Fibroblast of peridontal ligament (primary cell): ENCODE measurements around the gene SETD1B.
"Not testable (repeated sequence)": the region's sequence is repeated elsewhere in the genome, so short reads cannot be mapped to it uniquely, and the experiment has no call there.

Experiments
- DNase-seq: peaks from one replicate; pipeline ENCODE4 v3.0.0-alpha.2; 2010; ENCODE audit errors: extremely low read depth

SETD1B gene

DNA sequence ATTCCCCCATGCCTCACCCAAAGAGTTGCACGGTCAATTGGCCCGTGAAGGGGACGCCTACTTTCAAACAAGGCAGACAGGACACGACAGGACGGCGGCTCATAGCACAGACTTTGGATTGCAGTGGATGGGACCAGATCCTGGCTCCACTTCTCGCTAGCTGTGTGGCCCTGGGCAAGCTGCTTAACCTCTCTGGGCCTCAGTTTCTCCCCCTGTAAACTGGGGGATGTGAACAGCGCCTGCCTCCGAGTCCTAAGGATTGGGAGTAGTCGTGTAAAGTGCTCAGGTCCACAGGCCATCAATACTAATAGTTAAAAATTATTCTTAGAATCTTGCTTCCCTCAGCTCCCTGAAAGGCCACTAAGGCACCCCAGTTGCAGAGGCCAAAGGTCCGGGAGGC is 23.4 kb upstream of the SETD1B start:
- DNase-seq: no peak

DNA sequence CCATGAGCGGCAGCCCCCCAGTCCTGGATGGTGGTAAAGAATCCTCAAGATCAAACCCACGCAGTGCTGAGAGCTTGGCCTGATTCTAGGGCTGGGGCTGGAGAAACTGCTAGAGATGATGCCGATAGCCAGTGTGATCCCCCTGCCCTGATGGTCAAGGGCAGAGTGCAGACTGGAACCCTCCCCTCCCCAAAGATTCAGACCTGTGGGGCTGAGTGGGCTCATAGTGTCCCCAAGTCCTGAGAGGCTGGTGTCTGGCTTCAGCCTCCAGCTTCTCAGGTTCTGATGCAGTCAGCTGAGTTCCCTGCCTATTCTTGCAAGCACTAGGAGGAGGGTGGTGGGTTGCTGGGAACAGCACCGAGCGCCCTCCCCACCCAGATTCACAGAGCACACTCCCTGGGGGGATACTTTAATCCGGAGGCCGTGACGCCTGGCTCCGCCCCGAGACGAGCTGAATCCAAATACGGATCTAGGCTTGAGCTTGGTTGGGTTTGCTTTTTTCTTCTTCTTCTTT is 22.3 kb upstream of the SETD1B start:
- peak; percentile 44 for DNase-seq

DNA sequence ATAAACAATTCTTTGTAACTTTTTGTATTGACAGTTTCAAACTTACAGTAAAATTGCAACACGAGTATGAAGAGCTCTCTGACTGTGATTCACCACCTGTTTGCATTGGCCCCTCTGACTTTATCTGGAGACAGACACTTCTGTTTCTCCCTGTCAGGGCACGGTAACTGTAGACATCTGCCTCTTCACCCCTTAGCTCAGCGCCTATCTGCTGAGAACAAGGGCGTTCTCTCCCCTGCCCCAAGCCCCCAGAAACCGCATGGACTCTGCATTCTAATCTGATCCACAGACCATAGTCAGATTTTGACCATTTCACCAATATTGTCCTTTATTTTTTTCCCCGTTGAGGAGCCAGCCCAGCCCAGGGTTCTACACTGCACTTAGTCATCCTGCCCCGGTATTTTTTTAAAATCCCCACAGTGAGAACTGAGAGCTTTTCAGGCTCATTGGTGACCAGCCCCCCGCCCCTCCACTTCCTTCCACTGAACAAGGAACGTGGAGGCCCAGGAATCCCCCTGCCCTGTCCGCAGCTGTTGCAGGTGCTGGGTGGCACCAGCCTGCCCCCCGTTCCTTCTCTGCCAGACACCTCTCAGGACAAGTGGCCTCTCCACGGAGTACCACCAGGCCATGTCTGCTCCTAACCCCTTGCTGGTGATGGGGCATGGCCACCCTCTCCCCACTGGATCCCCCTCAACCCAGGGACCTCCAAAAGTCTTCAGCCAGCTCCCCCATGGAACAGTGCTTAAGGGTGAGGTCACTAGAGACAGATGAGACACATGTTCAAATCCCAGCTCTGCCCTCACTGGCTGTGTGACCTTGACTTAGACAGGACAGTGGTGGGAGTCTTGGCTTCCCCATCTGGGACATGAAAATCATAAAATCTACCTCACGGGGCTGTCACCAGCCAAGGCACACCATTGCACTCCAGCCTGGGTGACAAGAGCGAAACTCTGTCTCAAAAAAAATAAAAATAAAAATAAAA is 21.5 kb upstream of the SETD1B start:
- no peak for DNase-seq

DNA sequence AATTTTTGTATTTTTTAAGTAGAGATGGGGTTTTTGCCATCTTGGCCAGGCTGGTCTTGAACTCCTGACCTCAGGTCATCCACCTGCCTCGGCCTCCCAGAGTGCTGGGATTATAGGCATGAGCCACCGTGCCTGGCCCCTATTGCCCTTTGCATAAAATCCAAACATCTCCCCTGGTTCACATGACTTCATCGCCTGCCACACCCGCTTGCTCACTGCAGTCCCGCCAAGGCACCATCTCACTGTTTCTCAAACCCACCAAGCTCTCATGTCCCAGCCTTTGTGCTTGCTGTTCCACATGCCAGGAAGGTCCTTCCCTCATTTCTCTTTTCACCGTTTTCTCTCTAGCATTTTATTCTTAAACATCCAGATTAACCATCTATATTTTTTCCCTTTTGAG is 20.0 kb upstream of the SETD1B start:
- DNase-seq: no peak

DNA sequence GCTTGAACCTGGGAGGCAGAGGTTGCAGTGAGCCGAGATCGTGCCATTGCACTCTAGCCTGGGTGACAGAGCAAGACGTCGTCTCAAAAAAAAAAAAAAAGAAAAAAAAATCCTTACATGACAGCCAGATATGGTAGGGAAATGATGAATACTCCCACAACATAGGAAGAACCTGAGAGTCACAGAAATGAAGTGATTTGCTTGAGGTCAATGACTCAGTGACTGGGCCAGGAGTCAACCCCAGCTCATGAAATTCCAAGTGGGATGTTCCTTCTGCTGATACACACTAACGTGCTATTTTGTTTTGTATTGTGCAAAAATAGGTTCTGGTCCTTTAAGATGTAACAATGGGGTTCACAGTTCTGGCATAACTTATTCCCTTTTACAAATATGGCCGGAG is 19.3 kb upstream of the SETD1B start:
- peak; percentile 90 for DNase-seq

DNA sequence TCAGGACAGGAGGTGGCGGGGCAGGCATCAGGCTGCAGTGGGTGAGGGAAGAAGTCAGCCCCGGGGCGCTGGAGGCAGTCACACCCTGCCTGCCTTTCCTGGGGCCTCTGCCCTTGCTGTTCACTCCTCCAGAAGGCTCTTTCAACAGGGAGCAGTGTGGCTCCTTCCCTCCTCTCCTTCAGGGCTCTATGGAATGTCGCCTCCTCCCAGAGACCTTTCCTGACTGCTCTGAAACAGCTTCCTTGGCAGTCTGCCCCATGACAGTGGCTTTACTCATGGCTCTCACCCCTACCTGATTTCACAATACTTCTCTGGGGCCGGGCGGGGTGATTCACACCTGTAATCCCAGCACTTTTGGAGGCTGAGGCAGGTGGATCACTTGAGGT is 17.4 kb upstream of the SETD1B start:
- DNase-seq: peak; percentile 77

DNA sequence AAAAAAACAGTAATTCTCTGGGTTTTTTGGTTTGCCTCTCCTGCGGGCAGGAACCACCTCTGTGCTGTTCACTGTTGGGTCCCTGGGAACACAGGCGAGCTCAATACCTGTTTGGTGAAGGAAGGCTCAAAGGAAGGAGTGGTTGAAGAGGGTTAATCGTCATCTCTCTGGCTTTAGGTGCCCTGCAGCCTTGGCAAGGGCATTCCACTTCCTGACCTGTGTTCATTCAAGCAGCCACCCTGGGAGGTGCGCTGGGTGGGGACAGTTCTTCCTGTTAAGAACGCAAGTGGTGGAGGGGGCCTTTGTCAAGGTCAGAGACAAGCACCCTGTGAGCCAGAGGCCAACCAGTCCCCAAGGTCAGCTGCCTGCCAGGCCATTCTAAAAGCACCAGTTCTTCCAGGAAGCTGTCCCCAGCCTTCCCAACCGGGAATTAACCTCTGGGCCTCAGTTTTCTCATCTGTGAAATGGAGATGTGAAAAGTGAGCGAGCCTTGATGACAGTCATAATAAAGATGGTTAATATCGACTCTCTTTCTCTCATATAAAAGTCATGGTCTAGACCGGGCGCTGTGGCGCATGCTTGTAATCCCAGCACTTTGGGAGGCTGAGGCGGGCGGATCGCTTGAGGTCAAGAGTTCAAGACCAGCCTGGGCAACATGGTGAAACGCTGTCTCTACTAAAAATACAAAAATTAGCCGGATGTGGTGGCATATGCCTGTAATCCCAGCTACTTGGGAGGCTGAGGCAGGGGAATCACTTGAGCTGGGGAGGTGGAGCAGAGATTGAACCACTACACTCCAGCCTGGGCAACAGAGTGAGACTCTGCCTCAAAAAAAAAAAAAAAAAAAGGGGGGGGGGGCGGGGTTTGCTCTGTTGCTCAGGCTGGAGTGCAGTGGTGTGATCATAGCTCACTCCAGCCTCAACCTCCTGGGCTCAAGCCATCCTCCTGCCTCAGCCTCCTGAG is 16.5 kb upstream of the SETD1B start:
- DNase-seq: no peak

DNA sequence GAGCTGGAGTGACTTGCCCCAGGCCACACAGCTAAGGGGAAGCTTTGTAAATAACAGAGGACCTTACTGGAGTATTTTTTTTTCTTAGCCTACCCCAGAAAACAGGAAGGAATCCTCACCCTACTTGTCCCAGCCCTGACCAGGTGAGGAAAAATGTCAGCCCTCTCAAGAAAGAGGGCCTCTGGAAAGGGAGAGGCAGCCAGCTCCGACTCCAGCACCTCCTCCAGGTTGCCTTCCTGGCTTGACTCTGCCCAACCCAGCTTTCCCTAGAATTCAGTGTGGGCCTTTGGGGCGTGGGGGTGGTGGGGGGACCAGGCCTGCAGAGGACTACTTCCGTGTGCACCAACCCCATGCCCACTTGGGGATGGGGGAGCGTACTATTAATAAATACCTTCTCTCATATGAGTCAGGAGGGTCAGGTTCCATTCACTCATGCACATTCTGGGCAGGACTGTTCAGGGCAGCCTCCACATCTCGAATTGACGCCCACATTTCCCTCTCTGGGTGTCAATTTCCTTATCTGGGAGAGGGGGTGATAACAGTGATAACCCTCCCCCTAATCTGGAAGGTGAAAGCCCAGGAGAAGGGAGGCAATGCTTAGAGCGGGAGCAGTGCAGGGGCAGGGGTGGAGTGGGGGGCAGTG is 15.5 kb upstream of the SETD1B start:
- no peak for DNase-seq

DNA sequence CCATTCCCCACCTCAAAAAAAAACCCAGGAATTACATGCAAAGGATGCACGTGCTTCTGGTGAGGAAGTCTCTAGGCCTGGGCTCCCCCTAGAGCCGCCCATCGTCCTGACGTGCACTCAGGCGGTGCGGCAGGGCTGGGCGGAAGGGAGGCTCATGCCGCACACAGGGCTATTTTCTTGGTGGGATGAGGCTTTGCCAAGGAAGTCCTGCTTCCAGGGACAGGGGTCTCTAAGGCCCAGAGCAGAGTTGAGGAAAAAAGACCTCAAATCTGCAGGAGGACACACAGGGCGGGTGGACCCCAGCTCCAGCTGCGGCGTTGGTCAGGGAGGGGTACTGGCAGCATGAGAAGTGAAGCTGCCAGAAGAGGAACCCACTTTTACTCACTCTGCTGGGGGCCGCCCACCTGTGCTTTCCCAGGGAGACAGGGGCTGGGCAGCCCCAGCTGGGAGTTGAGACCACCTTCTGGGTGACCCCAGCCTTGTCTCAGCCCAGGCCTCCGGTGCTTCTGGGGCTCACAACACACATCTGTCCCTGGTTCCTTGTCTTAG is 14.5 kb upstream of the SETD1B start:
- DNase-seq: no peak

DNA sequence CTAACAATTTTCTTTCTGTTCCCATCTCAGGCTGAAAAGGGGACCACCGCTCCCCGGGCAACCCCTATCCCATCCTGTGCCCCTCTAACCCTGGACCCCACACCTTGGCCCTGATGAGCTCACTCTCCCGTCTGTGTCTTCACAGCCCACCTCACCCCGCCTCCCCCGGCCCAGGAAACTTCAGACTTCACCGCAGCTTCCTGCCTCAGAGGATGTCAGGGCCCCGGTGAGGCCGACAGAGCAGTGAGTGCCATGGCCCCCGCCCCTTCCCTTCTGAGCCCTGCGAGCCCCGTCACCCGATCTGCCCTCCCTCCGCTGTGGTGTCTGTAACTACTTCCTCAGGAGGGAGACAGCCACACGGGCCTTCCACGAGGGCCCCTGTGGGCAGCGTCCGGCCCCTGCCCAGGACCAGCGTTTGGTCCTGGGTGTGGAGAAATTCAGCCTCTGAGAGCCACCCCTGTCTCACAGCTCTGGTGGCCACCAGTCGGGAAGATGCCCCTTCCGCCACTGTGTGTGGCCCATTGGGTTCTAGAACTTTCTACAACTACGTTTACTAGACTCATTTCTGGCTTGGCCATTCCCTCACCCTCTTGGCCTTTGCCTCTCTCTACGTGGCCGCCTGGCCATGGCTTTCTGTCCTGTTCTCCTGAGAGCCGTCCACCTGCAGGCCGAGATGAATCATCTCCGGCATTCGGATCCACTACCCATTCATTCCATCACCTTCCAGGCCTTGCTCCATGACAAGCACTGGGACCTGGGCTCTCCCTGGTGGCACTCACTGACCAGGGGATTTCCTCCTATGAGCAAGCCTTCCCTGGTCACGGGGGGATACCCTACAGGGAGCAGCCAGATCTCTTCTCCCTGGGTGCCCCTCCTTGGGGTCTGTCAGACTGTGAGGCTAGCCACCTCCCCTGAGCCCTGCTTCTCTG is 13.7 kb upstream of the SETD1B start:
- no peak for DNase-seq

DNA sequence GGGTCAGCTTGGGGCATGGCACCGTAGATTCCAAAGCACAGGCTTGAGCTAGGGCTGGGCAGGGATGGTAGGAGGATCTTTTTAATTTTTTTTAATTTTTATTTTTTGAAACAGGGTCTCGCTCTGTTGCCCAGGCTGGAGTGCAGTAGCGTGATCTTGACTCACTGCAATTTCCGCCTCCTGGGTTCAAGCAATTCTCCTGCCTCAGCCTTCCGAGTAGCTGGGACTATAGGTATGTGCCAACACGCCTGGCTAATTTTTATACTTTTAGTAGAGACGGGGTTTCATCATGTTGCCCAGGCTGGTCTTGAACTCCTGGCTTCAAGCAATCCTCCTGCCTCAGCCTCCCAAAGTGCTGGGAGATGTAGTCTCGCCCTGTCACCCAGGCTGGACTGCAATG is 13.0 kb upstream of the SETD1B start:
- not testable (repeated sequence) for DNase-seq

DNA sequence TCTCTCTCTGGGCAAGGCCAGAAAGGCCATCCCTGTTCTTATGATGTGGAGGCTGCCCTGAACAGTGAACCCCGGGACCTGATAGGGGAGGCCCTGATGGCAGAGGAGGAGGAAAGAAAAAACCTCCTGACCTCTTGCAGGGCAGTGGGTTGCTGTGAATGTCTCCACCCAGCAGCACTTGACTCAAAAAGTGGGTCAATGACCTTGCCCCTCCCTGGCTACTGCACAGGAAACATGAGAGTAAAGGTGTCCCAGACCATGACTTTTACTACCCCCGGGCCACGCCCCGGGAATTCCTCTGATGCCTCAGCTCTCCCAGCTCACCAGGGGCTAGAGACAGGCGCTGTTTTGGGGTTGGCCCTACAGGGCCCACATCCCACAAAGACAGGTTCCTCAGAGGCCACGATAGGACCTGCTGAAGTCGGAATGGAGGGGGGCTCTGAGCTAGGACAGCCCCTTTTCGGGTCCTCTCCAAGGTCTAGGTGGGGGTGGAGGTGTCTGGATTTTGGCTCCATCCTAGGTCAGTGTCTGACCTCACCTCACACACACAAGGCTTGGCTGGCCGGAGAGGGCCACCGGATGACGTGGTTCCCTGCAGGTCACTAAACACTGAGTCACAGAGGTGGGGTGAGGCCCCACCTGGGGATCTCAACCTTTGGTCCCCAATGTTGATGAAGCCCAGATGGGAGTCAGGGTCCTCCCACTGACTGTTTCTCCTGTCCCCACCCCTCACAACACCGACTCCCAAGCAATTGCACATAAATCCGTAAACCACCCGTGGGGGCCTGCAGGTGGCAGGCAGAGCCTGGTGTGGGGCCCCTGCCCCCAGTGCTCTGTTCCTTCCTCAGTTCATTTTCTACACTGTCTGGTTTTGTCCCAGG is 11.9 kb upstream of the SETD1B start:
- no peak for DNase-seq

DNA sequence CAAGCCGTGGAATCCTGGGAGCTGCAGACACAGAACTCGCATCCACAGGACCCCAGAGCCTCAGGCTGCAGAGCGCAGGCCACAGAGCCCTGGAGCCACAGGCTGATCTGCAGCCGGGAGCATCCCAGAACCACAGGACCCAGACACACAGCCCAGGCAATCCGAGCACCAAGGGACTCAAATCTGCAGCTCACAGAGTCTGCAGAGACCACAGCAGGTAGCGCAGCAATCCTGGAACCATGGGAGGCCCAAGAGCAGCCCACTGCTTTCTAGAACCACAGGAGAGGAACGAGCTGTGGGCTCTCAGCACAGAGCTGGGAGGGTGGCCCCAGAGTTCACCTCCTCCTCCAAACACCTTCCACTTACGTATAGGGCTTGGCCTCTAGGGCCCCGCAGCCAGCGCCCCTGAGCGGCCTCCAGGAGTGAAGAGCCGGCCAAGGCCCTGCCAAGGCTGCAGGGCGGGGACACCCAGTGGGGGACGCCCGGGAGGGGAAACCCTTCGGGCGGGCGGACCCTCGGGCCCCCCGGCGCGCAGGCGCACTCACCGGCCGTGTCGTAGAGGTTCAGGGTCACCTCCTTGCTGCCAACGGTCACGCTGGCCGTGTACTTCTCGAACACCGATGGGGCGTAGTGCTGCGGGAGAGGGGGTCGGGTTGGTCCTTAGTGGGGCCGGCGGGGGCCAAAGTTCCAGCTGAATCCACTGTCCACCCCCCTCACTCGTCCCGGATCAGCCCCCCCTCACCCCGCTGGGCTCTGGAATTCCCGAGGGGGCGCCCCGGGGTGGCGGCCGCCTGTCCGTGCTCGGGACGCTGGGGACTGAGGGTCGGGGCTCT is 11.0 kb upstream of the SETD1B start:
- DNase-seq: no peak

DNA sequence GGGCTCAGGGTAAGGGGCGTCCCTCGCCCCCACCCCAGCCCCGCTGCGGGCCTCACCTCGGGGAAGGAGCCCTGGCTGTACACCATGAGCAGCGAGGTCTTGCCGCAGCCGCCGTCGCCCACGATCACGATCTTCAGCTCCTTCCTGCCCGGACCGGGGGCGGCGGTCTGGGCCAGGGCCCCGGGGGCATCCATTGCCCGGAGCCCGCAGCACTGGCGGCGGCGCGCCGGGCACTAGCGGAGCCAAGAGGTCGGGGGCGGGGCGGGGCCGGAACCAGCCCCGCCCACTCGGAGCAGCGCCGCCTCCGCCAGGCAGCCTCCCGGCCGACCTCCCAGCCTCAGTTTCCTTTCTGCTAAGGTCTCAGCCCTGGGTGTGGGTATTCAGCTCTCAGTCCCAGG is 10.4 kb upstream of the SETD1B start, which contains the start of gene RHOF:
Gene RHOF (minus strand): TSS at position 249 of the 398 bp plus-strand sequence. CDS start 55 bp downstream, at position 194.
- DNase-seq: no peak

DNA sequence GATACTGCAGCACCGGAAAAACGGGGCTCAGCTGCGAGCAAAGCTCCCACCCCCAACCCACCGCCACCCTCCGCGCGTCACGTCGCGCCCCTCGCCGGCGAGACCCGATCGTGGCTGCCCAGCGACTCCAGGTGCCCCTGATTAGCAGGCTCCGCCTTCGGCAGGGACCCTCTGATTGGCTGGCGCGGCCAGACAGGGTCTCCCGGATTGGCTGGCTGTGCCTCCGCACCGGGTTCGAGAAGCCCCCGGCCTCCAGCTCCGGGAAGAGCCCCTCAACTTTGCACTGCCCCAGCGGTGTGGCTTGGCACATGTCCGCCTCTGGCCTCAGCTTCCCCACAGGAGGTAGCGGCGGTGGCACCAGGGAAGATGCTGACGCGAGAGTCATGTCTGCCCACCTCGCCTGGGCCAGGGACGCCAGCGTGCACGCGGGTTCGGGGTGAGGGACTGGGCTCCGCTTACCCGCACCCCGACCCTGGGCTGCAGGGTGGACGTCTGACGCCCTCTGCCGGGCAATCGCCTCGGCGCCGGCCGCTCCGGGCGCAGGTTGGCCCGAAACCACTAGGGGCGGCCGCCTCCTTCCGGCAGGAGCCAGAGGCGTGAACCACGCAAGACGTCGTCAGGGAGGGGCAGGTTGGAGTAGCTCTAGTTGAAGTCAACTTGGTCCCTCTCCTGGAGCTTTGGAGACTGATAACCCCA is 9.8 kb upstream of the SETD1B start:
- peak; percentile 86 for DNase-seq

DNA sequence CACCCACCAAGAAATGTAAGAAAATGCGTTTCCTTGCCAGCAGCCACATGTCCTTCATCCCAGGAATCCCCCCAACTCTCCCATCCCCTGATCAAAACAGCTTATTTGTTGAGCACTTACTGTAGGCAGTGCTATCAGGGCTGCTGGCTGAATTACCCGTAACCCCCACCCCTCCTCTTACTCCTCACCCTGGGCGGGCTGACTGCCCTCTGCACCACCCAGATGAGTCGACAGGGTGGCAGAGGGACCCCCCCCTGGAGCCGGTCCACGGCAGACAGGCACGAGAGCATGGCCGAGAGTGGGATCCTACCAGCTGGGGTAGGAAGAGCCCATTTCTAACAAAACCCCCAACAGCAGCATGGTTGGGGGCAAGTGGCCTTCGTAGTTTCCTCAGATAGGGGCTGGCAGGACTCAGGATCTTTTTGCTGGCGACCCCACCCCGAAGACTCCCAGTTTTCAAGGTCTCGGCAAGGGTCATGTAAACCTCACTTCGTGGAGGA is 9.2 kb upstream of the SETD1B start:
- DNase-seq: no peak
